ENCODE results near the gene BANF2.

DNA sequence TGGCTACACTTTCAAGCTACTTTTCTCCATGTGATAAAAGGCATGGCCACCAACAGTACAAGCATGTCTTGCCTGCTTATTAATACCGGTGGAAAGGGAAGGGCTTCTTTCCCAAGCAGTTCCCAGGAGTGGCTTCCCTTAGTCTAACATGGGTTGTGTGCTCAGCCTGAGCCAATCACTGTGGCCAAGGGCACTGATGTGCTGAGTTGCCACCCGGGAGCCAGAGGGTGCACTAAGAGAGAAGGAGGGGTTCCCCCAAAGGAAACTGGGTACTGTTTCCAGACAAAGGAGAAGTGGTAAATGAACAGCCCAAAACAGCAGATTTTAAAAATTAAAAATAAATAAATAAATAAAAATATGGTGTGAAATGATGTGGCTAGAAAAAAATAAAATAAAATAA lies 68.5 kb downstream of the BANF2 start:
- TF ChIP-seq, protein P1, sequence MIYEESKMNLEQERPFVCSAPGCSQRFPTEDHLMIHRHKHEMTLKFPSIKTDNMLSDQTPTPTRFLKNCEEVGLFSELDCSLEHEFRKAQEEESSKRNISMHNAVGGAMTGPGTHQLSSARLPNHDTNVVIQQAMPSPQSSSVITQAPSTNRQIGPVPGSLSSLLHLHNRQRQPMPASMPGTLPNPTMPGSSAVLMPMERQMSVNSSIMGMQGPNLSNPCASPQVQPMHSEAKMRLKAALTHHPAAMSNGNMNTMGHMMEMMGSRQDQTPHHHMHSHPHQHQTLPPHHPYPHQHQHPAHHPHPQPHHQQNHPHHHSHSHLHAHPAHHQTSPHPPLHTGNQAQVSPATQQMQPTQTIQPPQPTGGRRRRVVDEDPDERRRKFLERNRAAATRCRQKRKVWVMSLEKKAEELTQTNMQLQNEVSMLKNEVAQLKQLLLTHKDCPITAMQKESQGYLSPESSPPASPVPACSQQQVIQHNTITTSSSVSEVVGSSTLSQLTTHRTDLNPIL (CRISPR knock-in tag; IDR thresholded peaks at IDR 0.05; ENCODE audit: low read depth): no peak
- TF ChIP-seq RARB (CRISPR knock-in tag; IDR thresholded peaks at IDR 0.05) (no peak), SNAI2 (CRISPR knock-in tag; IDR thresholded peaks at IDR 0.05) (no peak), ISL1 (CRISPR knock-in tag; IDR thresholded peaks at IDR 0.05) (no peak), ARNTL (CRISPR knock-in tag; IDR thresholded peaks at IDR 0.05; ENCODE audit: borderline replicate concordance, low read depth) (no peak), ZFP30 (CRISPR knock-in tag; IDR thresholded peaks at IDR 0.05) (no peak), ZNF8 (CRISPR knock-in tag; IDR thresholded peaks at IDR 0.05) (no peak), ZFP3 (CRISPR knock-in tag; IDR thresholded peaks at IDR 0.05) (no peak)
- TF ChIP-seq, protein P2, sequence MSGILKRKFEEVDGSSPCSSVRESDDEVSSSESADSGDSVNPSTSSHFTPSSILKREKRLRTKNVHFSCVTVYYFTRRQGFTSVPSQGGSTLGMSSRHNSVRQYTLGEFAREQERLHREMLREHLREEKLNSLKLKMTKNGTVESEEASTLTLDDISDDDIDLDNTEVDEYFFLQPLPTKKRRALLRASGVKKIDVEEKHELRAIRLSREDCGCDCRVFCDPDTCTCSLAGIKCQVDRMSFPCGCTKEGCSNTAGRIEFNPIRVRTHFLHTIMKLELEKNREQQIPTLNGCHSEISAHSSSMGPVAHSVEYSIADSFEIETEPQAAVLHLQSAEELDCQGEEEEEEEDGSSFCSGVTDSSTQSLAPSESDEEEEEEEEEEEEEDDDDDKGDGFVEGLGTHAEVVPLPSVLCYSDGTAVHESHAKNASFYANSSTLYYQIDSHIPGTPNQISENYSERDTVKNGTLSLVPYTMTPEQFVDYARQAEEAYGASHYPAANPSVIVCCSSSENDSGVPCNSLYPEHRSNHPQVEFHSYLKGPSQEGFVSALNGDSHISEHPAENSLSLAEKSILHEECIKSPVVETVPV (CRISPR knock-in tag; IDR thresholded peaks at IDR 0.05): no peak
- TF ChIP-seq, protein P3, sequence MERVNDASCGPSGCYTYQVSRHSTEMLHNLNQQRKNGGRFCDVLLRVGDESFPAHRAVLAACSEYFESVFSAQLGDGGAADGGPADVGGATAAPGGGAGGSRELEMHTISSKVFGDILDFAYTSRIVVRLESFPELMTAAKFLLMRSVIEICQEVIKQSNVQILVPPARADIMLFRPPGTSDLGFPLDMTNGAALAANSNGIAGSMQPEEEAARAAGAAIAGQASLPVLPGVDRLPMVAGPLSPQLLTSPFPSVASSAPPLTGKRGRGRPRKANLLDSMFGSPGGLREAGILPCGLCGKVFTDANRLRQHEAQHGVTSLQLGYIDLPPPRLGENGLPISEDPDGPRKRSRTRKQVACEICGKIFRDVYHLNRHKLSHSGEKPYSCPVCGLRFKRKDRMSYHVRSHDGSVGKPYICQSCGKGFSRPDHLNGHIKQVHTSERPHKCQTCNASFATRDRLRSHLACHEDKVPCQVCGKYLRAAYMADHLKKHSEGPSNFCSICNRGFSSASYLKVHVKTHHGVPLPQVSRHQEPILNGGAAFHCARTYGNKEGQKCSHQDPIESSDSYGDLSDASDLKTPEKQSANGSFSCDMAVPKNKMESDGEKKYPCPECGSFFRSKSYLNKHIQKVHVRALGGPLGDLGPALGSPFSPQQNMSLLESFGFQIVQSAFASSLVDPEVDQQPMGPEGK (CRISPR knock-in tag; IDR thresholded peaks at IDR 0.05; ENCODE audit: borderline replicate concordance): no peak
